ENCODE measurements around the gene CHMP4A.

DNA sequence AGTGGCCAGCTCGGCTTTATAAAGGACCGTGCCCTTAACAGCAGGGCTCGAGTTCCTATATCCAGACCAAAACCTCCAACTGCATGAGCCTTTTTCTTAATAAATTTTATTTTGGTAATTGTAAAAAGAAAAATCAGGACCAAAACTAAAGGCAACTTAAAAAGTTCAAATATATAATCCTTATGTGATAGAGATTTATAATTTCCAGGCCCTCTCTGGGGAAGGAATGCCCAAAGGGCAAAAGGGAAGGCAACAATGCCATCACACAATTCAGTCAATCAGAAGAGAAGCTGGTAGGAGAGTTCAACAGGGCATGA is 24.3 kb downstream of the CHMP4A start:
- TF ChIP-seq, protein P1, sequence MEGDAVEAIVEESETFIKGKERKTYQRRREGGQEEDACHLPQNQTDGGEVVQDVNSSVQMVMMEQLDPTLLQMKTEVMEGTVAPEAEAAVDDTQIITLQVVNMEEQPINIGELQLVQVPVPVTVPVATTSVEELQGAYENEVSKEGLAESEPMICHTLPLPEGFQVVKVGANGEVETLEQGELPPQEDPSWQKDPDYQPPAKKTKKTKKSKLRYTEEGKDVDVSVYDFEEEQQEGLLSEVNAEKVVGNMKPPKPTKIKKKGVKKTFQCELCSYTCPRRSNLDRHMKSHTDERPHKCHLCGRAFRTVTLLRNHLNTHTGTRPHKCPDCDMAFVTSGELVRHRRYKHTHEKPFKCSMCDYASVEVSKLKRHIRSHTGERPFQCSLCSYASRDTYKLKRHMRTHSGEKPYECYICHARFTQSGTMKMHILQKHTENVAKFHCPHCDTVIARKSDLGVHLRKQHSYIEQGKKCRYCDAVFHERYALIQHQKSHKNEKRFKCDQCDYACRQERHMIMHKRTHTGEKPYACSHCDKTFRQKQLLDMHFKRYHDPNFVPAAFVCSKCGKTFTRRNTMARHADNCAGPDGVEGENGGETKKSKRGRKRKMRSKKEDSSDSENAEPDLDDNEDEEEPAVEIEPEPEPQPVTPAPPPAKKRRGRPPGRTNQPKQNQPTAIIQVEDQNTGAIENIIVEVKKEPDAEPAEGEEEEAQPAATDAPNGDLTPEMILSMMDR (conservative IDR thresholded peaks at IDR 0.05; ENCODE audit: low read depth, low read length): no peak
- TF ChIP-seq EZH2 (IDR thresholded peaks at IDR 0.05; ENCODE audit: borderline replicate concordance, low read depth, low read length, poor library complexity, severe bottlenecking): no peak
